ENCODE data around the gene DEFB121.
"Not testable (repeated sequence)": the region's sequence is repeated elsewhere in the genome, so short reads cannot be mapped to it uniquely, and the experiment has no call there.

GRCh38 chr20:31364272-31364671 lies 41.7 kb downstream of the DEFB121 start:
- not testable (repeated sequence) for TF ChIP-seq CTCF (IDR thresholded peaks at IDR 0.05); POLR2AphosphoS5 (IDR thresholded peaks at IDR 0.05; ENCODE audit: low read depth, low read length)

Data from Panc1 (cell line).